ENCODE measurements around the gene CSNK1G1.
"Not testable (repeated sequence)": the region's sequence is repeated elsewhere in the genome, so short reads cannot be mapped to it uniquely, and the experiment has no call there.

CSNK1G1 gene

DNA sequence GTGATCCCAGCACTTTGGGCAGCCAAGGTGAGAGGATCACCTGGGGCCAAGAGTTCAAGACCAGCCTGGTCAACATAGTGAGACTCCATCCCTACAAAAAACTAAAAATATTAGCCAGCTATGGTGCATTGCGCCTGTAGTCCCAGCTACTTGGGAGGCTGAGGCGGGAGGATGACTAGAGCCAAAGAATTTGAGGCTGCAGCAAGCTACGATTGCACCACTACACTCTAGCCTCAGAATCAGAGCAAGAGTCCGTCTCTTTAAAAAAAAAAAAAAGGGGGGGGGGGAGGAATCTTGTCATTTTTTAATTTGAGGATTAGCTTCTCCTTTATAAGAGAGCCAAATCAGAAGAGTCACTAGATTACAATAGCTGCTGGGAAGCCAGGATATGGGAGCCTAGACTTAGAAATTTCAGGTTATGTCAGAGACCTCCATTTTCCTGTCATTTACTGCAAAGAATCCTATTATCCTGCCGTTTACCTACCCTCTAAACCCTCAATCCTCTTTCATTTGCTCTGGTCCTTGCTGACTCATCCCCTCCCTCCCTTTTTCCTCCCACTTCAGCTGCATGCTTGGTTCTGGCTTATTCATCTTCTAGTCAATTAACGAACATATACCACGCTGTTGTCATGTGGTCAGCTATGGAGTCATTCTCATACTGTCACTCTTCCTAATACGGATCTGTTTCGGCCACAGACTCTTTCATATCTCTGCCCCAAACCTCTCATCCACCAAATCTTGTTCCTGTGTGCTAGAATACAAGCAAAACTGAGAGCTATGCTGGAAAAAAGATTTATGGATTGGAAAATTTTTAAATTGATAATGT lies 109.4 kb downstream of the CSNK1G1 start:
- peak; percentile 23 to 61 for DNase-seq (ENCODE audit: extremely low read depth in 1 of 2, low read depth in 1 of 2)

DNA sequence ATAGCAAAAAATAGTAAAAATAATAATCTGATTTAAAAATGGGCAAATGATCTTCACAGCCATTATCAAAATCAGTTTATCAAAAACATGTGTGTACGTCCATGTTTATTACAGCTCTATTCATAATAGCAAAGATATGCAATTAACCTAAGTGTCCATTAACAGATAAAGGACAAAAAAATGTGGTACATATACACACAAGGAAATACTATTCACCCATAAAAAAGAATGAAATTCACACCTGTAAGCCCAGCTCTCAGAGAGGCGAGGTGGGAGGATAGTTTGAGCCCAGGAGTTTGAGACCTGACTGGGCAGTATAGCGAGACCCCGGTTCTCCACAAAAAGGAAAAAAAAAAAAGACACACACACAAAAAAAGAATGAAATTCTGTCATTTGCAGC lies 110.6 kb downstream of the CSNK1G1 start:
- DNase-seq (ENCODE audit: extremely low read depth in 1 of 2, low read depth in 1 of 2) = no peak

DNA sequence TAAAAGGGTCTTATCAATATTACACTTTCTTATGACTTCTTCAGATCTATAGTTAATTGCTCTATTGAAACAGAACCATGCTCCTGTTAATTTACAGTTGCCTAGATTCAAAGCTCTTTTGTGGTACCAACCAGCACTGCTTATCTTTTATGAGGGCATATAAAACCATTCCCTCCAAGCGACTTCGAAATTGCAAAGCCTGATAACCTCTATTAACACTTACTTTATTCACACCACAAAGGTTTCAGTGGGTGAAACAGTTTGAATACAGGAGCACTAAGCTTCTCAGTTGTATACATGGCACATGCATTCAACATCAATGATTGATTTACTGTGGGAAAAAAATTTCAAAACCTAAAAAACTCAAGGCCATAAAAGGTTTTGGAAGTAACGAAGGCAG lies 118.3 kb downstream of the CSNK1G1 start:
- no peak for DNase-seq (ENCODE audit: extremely low read depth in 1 of 2, low read depth in 1 of 2)

DNA sequence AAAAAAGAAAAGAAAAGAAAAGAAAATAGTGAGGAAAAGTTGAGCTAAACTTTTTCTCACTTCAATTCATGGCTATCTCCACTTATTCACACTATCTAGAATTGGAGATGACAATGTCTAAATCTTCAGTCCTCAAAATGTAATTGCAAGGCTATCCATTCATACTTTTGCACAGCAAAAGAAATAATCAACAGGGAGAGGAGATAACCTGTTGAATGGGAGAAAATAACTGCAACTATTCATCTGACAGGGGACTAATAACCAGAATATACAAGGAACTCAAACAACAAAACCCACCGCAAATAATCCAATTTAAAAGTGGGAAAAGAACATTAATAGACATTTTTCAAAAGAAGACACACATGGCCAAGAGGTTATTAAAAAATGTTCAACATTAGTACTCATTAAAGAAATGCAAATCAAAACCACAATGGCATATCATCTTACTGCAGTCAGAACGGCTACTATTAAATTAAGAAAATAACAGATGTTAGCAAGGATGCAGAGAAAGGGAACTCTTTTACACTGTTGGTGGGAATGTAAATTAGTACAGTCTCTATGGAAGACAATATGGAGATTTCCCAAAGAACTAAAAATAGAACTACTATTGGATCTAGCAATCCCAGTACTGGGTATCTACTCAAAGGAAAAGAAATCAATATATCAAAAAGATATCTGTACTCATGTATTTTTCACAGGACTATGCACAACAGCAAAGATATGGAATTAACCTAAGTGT lies 119.6 kb downstream of the CSNK1G1 start:
- DNase-seq (ENCODE audit: extremely low read depth in 1 of 2, low read depth in 1 of 2) = no peak

DNA sequence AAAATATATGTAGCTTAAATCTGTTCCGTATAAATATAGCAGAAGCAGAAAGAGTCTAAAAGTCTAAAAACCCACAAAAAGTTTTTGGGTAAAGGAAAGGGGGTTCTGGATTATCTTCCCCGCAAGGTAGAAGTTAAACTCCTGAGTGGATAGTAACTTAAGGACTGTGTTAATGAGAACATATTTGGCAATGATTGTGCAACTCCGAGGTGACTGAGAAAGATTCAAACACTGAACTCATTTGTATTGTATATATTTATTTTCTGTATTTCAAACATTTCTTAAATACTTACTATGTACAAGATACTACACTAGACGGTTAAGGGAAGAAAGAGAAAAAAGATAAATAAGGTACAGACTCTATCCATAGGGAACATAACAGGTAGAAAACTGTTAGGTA lies 120.4 kb downstream of the CSNK1G1 start:
- no peak for DNase-seq (ENCODE audit: extremely low read depth in 1 of 2, low read depth in 1 of 2)

DNA sequence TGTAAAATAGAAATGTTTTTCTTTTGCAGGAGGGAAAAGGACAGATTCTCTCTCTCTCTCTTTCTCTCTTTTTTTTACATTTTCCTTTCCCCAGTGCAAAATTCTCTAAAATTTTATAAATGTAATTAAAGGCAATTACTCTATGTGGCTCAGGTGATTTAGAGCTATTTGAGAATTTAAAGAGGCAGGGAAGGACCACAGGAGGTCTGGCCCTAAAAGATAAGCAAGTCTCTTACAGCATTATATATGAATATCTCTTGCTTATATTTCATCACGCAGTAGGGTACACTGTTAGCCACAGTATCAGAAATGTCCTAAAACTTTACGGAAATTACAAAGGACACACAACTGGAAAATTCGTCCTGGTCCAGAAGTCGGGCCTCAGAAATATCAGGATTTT lies 122.7 kb downstream of the CSNK1G1 start:
- no peak for DNase-seq (ENCODE audit: extremely low read depth in 1 of 2, low read depth in 1 of 2)

DNA sequence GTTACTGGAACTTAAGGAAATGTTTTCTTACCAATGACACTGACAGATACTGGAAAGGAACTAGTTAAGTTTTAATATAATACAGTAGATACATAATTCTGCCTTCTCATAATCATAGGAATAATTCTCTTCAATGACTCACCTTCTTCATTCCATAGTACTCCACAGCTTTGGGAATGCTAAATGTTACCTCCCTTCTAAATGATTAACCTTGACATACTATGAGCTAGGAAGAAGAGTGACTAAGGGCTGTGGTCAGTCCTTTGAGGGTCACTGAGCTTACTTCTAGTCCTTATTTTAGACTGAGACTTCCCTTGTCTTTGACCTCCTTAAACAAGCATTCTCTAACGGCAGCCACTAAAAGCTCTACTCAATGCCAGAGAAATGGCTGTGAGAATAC lies 123.6 kb downstream of the CSNK1G1 start:
- no peak for DNase-seq (ENCODE audit: extremely low read depth in 1 of 2, low read depth in 1 of 2)

DNA sequence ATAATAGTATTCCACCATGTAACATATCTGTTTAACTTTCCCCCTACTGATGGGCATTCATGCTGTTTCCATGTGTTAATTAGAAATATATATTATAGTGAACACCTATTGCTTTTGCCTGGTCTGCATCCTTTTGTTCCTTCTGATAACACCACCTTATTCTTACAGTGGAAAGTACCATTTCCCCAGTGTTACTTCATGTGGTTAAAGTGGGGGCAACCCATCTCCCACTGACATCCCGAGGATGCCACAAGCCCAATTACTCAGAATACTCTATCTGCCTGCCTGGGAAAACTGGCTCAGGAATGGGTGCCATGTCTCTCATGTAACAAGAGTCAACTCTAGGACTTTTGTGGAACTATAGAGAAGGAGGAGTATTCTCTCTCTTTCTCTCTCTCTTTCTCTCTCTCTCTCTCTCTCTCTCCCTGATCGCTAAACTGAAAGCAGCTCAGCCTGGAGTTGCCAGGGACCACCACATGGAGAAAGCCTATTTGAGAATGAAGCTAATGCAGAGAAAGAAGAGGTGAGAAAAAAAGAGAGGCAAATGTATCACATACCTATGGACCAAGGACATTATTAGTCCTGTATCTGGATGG lies 126.7 kb downstream of the CSNK1G1 start:
- DNase-seq (ENCODE audit: extremely low read depth in 1 of 2, low read depth in 1 of 2) = no peak

DNA sequence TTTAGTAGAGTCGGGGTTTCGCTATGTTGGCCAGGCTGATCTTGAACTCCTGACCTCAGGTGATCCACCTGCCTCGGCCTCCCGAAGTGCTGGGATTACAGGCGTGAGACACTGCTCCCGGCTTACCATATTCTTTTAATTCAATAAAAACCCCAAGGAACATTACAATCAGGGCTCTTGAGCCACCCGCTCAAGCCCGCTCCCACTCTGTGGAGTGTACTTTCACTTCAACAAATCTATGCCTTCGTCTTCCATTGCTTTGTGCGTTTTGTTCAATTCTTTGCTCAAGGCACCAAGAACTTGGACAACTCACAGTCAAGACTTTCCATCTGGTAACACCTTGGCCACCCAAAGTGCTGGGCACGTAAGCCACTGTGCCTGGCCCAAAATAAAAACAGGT lies 130.2 kb downstream of the CSNK1G1 start:
- no peak for DNase-seq (ENCODE audit: extremely low read depth in 1 of 2, low read depth in 1 of 2)

DNA sequence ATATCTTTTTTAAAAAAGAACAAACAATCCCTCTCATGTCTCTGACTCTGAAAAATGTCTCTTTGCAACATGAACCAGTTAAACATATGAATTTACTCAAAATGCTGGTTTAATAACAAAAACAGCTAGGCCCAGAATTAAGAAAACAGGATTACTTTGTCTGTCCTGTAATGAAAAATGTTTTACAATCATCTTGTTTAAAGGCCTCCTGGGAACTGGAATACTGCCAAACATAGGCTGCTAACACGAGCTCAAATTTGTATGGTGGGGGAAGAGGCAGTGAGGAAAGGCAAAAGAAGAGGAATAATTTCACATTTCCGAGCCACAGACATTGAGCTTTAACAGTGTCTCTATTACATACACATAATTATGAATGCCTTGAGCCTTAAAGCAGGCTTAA lies 131.5 kb downstream of the CSNK1G1 start:
- no peak for DNase-seq (ENCODE audit: extremely low read depth in 1 of 2, low read depth in 1 of 2)

DNA sequence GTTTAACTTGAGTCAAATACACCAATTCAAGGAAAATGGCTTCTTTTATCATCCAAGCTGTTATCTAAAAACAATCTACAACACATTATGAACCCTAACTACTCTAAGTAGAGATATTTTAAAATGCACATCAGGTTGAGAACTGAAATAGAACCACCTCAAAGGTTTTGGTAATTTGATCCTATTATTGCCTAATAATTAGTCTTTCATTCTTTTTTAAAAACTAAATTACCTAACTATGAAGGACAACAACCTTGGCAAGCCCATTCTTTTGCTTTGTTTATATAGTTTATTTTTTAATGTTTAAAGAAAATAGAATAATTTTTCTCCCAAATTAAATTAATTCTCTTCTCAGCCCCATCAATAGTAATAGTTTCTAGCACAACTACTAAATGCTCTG lies 132.1 kb downstream of the CSNK1G1 start:
- no peak for DNase-seq (ENCODE audit: extremely low read depth in 1 of 2, low read depth in 1 of 2)

DNA sequence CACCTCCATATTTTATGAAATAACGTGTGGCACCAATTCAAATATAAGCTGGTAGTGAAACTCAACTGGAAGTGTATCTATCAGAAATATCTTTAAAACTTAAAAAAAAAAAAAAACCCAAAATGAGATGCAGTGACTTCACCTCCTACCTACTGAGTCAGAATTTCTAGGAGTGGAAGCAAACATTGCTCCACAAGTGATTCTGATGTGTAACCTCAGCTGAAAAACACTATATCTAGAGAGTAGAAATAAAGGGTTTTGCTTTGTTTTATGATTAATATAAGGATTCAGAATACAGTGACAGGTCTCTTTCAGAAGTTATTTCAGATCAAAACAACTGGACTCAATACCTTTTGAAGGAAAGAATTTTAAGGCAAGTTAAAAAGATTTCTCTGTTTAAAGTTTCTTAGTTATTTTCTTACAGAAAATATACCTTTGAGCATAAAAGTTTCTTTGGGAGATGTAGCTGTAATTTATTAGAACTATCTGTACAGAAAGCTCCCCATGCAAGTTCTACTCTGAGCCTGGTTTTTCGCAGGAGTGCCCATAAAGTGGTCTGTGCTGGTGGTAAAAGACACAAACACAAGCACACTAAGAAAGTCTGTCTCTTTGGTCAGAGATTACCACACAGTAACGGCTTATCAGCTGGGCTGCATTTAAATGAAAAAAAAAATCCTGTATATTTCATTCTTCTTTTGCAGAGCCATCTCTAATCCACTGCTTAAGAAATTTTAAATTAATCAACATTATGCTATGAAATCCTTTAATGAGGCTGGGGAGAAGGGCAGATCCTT lies 133.2 kb downstream of the CSNK1G1 start:
- no peak for DNase-seq (ENCODE audit: extremely low read depth in 1 of 2, low read depth in 1 of 2)

DNA sequence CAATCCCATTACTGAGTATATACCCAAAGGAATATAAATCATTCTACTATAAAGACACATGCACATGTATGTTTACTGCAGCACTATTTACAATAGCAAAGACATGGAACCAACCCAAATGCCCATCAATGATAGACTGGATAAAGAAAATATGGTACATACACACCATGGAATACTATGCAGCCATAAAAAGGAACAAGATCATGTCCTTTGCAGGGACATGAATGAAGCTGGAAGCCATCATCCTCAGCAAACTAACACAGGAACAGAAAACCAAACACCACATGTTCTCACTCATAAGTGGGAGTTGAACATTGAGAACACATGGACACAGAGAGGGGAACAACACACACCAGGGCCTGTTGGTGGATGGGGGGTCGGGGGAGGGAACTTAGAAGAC lies 134.1 kb downstream of the CSNK1G1 start:
- not testable (repeated sequence) for DNase-seq (ENCODE audit: extremely low read depth in 1 of 2, low read depth in 1 of 2)

DNA sequence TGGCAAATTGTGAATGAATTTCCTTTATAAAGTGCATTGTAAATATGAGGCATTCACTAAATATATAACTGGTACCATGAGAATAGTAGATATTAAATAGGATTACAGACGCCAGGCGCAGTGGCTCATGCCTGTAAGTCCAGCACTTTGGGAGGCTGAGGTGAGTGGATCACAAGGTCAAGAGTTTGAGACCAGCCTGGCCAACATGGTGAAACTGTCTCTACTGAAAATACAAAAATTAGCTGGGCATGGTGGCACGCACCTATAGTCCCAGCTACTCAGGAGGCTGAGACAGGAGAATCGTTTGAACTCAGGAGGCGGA lies 138.6 kb downstream of the CSNK1G1 start:
- not testable (repeated sequence) for DNase-seq (ENCODE audit: extremely low read depth in 1 of 2, low read depth in 1 of 2)

DNA sequence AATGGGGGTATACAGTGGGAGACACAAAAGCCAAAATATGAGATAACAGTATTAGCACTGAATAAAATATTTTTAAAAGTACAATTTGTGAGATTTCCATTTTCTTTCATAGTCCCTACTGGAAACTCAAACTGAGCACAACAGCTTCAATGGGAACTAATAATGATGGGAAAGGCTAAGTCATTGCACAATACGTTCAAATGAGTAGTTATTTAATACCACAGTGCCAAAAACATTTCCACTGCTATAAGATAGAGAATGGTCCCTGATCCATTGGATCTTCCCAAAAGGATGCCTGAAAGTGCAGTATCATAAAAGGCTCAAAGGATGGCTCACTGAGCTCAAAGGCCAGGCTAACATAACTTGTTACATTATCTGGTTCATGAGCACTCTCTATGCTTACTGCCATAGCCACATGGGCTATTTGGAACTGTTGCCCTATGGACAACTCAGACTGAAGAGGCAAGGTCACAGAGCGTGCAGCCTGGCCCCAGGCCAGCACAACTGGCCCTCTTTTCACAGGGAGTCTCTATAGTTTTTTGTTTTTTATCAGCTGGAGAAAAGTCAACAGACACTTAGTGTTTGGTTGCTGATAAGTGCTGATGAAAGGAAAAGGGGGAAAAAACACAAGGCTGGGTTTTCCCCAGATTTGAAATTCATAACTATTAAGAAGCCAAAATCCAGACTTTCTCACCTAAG lies 139.1 kb downstream of the CSNK1G1 start:
- no peak for DNase-seq (ENCODE audit: extremely low read depth in 1 of 2, low read depth in 1 of 2)

DNA sequence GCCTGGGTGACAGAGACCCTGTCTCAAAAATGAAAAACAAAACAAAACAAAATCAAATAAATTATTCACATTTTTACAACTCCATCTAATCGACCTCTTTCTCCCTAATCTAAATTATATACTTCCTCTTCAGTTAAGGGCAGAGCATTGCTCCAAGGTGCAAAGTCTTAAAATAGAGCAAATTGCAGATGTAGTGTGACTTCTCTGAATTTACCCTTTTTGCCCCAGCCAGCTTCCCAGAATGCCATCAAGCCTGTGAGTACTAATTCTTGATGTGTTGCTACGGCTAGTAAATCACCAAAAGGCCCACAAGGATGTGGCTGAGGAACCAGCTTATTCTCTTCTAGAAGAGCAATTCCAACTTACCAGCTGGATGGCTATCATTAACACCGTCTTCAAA lies 139.8 kb downstream of the CSNK1G1 start:
- DNase-seq (ENCODE audit: extremely low read depth in 1 of 2, low read depth in 1 of 2) = no peak

DNA sequence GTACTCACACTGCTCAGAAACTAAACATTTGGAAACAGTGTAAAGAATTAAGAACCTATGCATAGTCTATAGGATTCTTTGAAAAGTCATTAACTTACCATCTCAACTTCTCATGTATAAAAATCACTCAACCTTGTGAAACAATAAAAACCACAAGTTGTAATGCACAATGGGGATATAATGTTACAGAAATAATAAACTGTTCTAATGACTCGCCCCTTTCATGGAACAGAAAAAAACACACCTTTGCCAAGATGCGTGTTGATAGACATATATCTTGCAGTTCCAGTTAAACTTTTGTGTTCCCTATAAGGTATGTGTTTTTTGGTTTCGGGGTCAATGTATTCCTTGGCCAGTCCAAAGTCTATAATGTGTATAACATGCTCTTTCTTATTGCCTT lies 142.3 kb downstream of the CSNK1G1 start:
- DNase-seq (ENCODE audit: extremely low read depth in 1 of 2, low read depth in 1 of 2) = no peak

DNA sequence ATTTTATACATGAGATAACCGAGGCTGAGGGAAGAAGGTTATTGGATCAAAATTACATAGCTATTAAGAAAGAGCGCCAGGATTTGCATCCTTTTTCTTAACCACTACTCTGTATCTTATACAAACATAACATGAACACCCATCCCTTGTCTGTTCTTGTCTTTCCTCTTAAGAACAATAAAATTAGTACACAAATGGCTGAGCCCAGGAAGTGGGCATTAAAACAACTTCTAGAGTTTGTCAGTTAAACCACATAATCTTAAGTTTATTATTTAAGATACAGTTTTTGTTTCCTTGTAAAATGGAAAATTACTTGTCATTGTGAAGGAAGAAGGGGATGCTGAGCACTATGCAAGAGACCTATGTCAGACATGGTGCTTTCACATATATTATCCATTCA lies 144.3 kb downstream of the CSNK1G1 start:
- DNase-seq (ENCODE audit: extremely low read depth in 1 of 2, low read depth in 1 of 2) = no peak

DNA sequence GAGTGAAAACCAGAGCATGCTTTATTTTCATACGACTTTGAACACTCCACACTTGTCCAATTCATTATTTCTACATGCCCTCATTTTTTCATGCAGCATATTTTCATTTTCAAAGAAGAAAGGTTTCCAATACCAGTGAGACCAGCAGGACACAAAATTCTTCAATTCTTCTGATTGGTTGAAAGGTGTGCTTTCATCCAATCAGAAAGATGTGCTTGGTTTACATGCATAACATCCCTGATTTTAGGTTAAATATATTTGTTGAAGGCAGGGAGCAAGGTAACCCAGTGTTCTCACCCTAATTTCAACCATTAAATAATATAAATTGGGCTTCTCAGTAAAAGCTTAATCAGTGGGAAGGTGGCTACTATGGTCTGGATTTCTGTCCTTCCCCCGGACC lies 145.6 kb downstream of the CSNK1G1 start:
- DNase-seq (ENCODE audit: extremely low read depth in 1 of 2, low read depth in 1 of 2) = no peak

DNA sequence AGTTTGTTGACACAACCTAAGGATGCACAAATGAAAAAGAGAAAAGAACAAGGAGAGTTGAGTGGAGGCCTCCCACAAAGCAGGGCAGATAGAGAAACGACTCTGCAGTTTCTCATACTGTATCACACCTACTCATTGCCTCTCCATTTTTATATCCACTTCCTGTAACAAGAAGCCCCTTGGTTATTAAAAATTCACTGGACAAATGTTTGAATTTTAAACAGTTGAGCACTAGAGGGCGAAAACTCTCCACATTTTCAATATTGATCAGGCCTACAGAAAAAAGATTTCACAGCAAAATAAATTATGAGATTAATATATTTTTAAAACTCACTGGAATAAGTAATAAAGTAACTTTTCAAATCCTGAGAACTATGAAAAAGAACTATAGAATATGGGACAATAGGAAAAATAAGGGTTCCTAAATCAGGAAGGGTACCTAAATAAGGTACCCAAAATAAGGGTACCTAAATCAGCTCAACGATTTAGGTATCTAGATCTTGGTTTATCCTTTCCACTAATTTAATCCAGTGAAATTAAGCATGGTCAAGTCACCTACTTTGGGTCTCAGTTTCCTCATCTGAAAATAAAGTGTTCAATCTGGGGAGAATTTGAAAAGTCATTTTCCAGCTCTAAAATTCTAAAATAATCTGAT lies 146.2 kb downstream of the CSNK1G1 start:
- no peak for DNase-seq (ENCODE audit: extremely low read depth in 1 of 2, low read depth in 1 of 2)

Data from stimulated activated CD8-positive, alpha-beta memory T cell treated with anti-CD3 and anti-CD28 coated beads, Interleukin-7, amount 100 ng/mL, for 48 hours (primary cell).